SK-N-MC (cell line): Measurements from ENCODE around the gene LGALS7B.

Experiments used
- EZH2 ChIP-seq: fragments of 200-600 bp; sonication (generic); IDR thresholded peaks from one replicate; pipeline ENCODE4 v1.6.1; 2017; ENCODE audit warnings: antibody characterized with exemption
- POLR2AphosphoS5 ChIP-seq: IDR thresholded peaks from 2 replicates; pipeline ENCODE4 v1.6.1; 2012; ENCODE audit warnings: mild to moderate bottlenecking, low read depth, low read length, borderline replicate concordance

DNA sequence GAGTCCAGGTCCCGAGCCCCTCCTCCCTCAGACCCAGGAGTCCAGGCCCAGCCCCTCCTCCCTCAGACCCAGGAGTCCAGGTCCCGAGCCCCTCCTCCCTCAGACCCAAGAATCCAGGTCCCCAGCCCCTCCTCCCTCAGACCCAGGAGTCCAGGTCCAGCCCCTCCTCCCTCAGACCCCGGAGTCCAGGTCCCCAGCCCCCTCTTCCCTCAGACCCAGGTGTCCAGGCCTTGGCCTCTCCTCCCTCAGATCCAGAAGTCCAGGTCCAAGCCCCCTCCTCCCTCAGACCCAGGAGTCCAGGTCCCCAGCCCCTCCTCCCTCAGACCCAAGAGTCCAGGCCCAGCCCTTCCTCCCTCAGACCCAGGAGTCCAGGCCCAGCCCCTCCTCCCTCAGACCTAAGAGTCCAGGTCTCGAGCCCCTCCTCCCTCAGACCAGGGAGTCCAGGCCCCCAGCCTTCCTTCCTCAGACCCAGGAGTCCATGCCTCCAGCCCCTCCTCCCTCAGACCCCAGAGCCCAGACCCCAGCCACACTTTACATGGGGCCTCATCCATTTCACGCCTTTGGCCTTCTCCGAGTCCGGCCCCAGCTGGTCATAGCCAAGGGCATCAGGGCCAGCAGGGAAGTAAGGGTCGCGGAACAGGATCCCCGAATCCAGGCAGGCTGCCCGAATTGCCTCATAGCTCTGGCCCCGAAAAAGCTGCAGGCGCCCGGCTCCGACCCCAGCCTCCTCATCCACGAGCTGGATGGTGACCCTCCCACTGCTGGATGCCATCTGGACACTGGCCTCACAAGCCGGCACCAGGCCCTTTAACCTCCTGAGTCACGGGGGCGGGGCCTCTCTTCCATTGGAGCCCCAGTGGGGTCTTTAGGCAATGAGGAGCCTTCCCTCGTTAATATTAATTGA, 45.4 kb upstream of the LGALS7B start:
- no peak for TF ChIP-seq EZH2
- TF ChIP-seq POLR2AphosphoS5: no peak
